Pancreas (tissue), 10 donors: ENCODE results near the gene CUX1. TPM values are rescaled to one million over a fixed set of nuclear protein-coding genes. Genes with fewer than 3 reads are reported as not detected.

ENCODE experiments used
- ATAC-seq, 4 donors: fragments of 200-7000 bp; cut with Tn5 transposase; one replicate each; pipeline versions ENCODE4 v1.8.0 to v1.9.1; 2020; ENCODE audit warnings: mild to moderate bottlenecking in 4 of 4, moderate library complexity in 4 of 4
- DNase-seq, 6 donors: peaks; one replicate each; pipeline ENCODE4 v3.0.0-alpha.2; 2020
- FAIRE-seq: peaks from 2 replicates; lab custom pipeline; 2012; peaks lifted over from hg19 to GRCh38; lab: Jason Lieb, UNC
- H3K27ac ChIP-seq, 4 donors: fragments of 200-600 bp; sonication (generic); 1 replicate in 3 of 4; 2 replicates in 1 of 4; pipeline versions ENCODE4 v1.5.0 to v1.8.0; 2020
- H3K27me3 ChIP-seq, 4 donors: fragments of 200-600 bp; one replicate each; pipeline ENCODE4 v1.8.0; 2021
- H3K36me3 ChIP-seq, 3 donors: fragments of 200-600 bp; sonication (generic) in 1 of 3; one replicate each; pipeline versions ENCODE4 v1.5.0 to v1.8.0; 2020 to 2021
- H3K4me1 ChIP-seq, 3 donors: fragments of 200-600 bp; one replicate each; pipeline ENCODE4 v1.8.0; 2021
- H3K4me3 ChIP-seq, 4 donors: fragments of 200-600 bp; sonication (generic) in 2 of 4; one replicate each; pipeline versions ENCODE4 v1.5.0 to v1.8.0; 2020 to 2021
- H3K9me3 ChIP-seq, 4 donors: fragments of 200-600 bp; one replicate each; pipeline ENCODE4 v1.8.0; 2021
- CTCF ChIP-seq, 4 donors: fragments of 200-600 bp; sonication (generic) in 3 of 4; IDR thresholded peaks; one replicate each; pipeline versions ENCODE4 v1.5.0 to v1.8.0; 2021; ENCODE audit warnings: antibody characterized with exemption in 4 of 4
- WGBS, 2 donors: extraction: QIAGEN DNeasy Blood & Tissue Kit; methylation state at CpG; one replicate each; pipeline ENCODE4 v1.1.7; 2013; 5-methylcytosine and 5-hydroxymethylcytosine counted together
- intact Hi-C, 3 donors: fragments of 100-400 bp; cut with DNase I; formaldehyde crosslinking; loops; one replicate each; pipeline versions ENCODE4 v1.11.1 to v1.14.2; 2022
- polyA plus RNA-seq, 2 donors: library from polyadenylated mRNA; stranded (reverse); fragments of 200-250 nt; gene quantifications; one replicate each; pipeline ENCODE4 v1.2.3, GENCODE V29; 2013
- total RNA-seq, 6 donors: library from RNA; stranded (reverse); fragmentation: NEBNext Ultra II Directional in 4 of 6; extraction: Animal tissue kit (Norgen Biotek cat#: 25700) in 4 of 6; gene quantifications; one replicate each; pipeline versions ENCODE4 v1.2.1 to v1.2.4, GENCODE V29; 2021 to 2023
- donor health status: healthy with polysubstance abuse.
- donor health status: DM: no; HTN: no; CAD: no; lungs with moderate emphysema.
- donor health status: DM: no; HTN: no; CAD: no.
- donor health status: control.
- donor health status: control.
- donor health status: Bipolar disorder and iron deficiency.
- donor health status: DM: yes; HTN: yes; CAD: no.
- donor health status: DM: no; HTN: no; CAD: no.
- donor health status: DM: no; HTN: no; CAD: no.
- donor health status: DM: yes; HTN: yes; CAD: no.

The CUX1 gene
- total and polyA plus RNA-seq, 8 donors = 18.9 to 61.2 (median 45.1) TPM

GRCh38 chr7:102210787-102211186, 393.4 kb downstream of the CUX1 start:
- Histone ChIP-seq H3K27me3 (no peaks in the 10 kb centered on the region), H3K36me3 (peaks cover 0 to 13% (median 0%) of the 10 kb centered on the region in 3 donors), H3K4me1 (no peaks in the 10 kb centered on the region), H3K9me3 (no peaks in the 10 kb centered on the region), H3K27ac (no peak overlapping the region), H3K4me3 (no peak overlapping the region)
- FAIRE-seq (no peak), DNase-seq (no peak), ATAC-seq (no peak)
- intact Hi-C loops = no loop called here
- no peak for TF ChIP-seq CTCF (IDR thresholded peaks at IDR 0.05)
- WGBS, 2 donors = 87 to 88% methylated on average over 13 of the region's 13 CpGs

- FAIRE-seq (no peak), DNase-seq (no peak), ATAC-seq (no peak)
- 94 to 96% methylated on average over 22 of the region's 22 CpGs for WGBS, 2 donors
- intact Hi-C loops = no loop called here
- TF ChIP-seq CTCF (IDR thresholded peaks at IDR 0.05) = no peak
- H3K27ac ChIP-seq = no peak overlapping the region
- H3K36me3 ChIP-seq = peaks cover 0 to 5% (median 0%) of the 10 kb centered on the region in 3 donors
- H3K4me3 ChIP-seq = no peak overlapping the region
- H3K4me1 ChIP-seq = no peaks in the 10 kb centered on the region
- no peaks in the 10 kb centered on the region for H3K9me3 ChIP-seq
- H3K27me3 ChIP-seq = no peaks in the 10 kb centered on the region
Observed at GRCh38 chr7:102211590-102212550, 394.4 kb downstream of the CUX1 start.

- H3K27ac ChIP-seq = no peak overlapping the region
- DNase-seq (no peak), ATAC-seq (no peak), FAIRE-seq (no peak)
- no peak overlapping the region for H3K4me3 ChIP-seq
- H3K27me3 ChIP-seq = no peaks in the 10 kb centered on the region
- no peaks in the 10 kb centered on the region for H3K36me3 ChIP-seq
- WGBS, 2 donors = 83 to 91% methylated on average over 15 of the region's 15 CpGs
- no peak for TF ChIP-seq CTCF (IDR thresholded peaks at IDR 0.05)
- H3K9me3 ChIP-seq = no peaks in the 10 kb centered on the region
- H3K4me1 ChIP-seq = no peaks in the 10 kb centered on the region
- intact Hi-C loops = no loop called here
Observed at GRCh38 chr7:102214477-102215072, 397.1 kb downstream of the CUX1 start.

GRCh38 chr7:102215256-102215655, 397.8 kb downstream of the CUX1 start:
- DNase-seq (no peak), ATAC-seq (no peak), FAIRE-seq (no peak)
- intact Hi-C loops = no loop called here
- H3K27ac ChIP-seq = no peak overlapping the region
- 65 to 68% methylated on average over 7 of the region's 7 CpGs for WGBS, 2 donors
- H3K4me3 ChIP-seq = no peak overlapping the region
- H3K36me3 ChIP-seq = no peaks in the 10 kb centered on the region
- no peaks in the 10 kb centered on the region for H3K4me1 ChIP-seq
- no peak for TF ChIP-seq CTCF (IDR thresholded peaks at IDR 0.05)
- H3K27me3 ChIP-seq = no peaks in the 10 kb centered on the region
- H3K9me3 ChIP-seq = no peaks in the 10 kb centered on the region
